Measurements from ENCODE around the gene HLA-DMA. TPM values are rescaled to one million over a fixed set of nuclear protein-coding genes. Genes with fewer than 3 reads are reported as not detected.

The HLA-DMA gene
- total and polyA plus RNA-seq, 3 donors from 2014 or later = 10.1 to 54.5 (median 19.8) TPM

DNA sequence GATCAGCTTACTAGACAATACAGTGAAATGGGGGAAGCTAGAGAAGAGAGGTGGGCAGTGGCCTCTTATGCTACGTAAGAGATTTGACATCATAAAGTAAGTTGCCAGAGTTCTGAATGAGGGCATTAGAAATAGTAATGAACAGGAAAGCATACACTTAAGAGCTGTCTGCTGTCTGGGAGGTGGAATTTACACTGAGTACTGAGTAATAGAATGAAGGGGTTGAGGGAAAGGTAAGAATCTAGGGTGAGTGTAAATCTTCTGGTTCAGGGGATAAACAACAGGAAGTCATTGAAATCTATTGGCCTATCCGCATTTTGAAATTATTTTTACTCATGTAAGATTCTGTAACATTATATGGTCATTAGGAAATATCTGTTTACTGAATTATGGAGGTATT, 47.8 kb downstream of the HLA-DMA start:
- Histone ChIP-seq H3K27ac (no peak overlapping the region), H3K4me1 (no peaks in the 10 kb centered on the region), H3K36me3 (ENCODE audit: low read depth, missing control alignments) (no peaks in the 10 kb centered on the region), H3K9me3 (no peaks in the 10 kb centered on the region), H3K27me3 (no peaks in the 10 kb centered on the region), H3K4me3 (no peak overlapping the region)
- TF ChIP-seq, protein P1, sequence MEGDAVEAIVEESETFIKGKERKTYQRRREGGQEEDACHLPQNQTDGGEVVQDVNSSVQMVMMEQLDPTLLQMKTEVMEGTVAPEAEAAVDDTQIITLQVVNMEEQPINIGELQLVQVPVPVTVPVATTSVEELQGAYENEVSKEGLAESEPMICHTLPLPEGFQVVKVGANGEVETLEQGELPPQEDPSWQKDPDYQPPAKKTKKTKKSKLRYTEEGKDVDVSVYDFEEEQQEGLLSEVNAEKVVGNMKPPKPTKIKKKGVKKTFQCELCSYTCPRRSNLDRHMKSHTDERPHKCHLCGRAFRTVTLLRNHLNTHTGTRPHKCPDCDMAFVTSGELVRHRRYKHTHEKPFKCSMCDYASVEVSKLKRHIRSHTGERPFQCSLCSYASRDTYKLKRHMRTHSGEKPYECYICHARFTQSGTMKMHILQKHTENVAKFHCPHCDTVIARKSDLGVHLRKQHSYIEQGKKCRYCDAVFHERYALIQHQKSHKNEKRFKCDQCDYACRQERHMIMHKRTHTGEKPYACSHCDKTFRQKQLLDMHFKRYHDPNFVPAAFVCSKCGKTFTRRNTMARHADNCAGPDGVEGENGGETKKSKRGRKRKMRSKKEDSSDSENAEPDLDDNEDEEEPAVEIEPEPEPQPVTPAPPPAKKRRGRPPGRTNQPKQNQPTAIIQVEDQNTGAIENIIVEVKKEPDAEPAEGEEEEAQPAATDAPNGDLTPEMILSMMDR (IDR thresholded peaks at IDR 0.05) = no peak
- TF ChIP-seq POLR2A (IDR thresholded peaks at IDR 0.05) = no peak
- DNase-seq = no peak
- WGBS, 2 donors = 54 to 58% methylated on average over 2 of the region's 2 CpGs
- intact Hi-C loops (cut with DNase I; ENCODE audit: low total_unique reads) = no loop called here

DNA sequence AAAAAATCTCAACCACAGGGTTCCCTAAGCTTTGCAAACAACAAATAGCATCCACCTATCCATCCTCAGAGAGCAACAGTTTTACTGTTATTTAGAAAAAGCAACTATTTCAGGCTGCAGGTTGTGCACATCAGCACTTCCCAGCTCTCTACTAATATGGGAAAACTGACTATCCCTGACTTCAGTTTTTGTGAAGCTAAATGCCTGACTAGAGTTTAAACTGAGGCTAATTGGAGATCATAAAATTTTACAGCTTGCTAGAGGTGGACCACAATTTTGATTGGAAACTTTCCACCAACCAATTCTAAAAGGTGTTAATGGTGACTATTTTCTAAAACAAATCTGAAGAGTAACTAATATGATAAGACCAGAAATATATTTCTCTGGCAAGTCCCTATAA, 48.9 kb downstream of the HLA-DMA start:
- intact Hi-C loops (cut with DNase I; ENCODE audit: low total_unique reads) = no loop called here
- Histone ChIP-seq H3K27ac (no peak overlapping the region), H3K9me3 (no peaks in the 10 kb centered on the region), H3K27me3 (no peaks in the 10 kb centered on the region), H3K36me3 (ENCODE audit: low read depth, missing control alignments) (no peaks in the 10 kb centered on the region), H3K4me1 (no peaks in the 10 kb centered on the region), H3K4me3 (no peak overlapping the region)
- DNase-seq = no peak
- TF ChIP-seq POLR2A (IDR thresholded peaks at IDR 0.05) = no peak
- TF ChIP-seq, protein P1 (IDR thresholded peaks at IDR 0.05) = no peak

Other genes with a start within 250 kb of the HLA-DMA start
- not detected for gene HLA-DQA2, start 211.7 kb downstream of the HLA-DMA start, total RNA-seq
- gene HLA-DQA2, start 211.7 kb downstream of the HLA-DMA start, polyA plus RNA-seq (ENCODE audit: insufficient read depth, low read depth, low replicate concordance) = 27.3 TPM
- gene HLA-DQB2, start 189.6 kb downstream of the HLA-DMA start, total RNA-seq = under 1 TPM; 0.62 to 0.79 TPM
- gene HLA-DQB2, start 189.6 kb downstream of the HLA-DMA start, polyA plus RNA-seq (ENCODE audit: insufficient read depth, low read depth, low replicate concordance) = 6.2 TPM
- 1 to 10 TPM in 1 of 2 donors, under 1 TPM in 1; 0.31 to 1.3 TPM for gene HLA-DOB, start 136.1 kb downstream of the HLA-DMA start, total RNA-seq
- gene HLA-DOB, start 136.1 kb downstream of the HLA-DMA start, polyA plus RNA-seq (ENCODE audit: insufficient read depth, low read depth, low replicate concordance) = 2.3 TPM
- gene TAP2, start 114.4 kb downstream of the HLA-DMA start, total RNA-seq = 10 to 100 TPM in 1 of 2 donors, 1 to 10 TPM in 1; 6.3 to 10.2 TPM
- 9.1 TPM for gene TAP2, start 114.4 kb downstream of the HLA-DMA start, polyA plus RNA-seq (ENCODE audit: insufficient read depth, low read depth, low replicate concordance)
- gene PSMB8, start 109.0 kb downstream of the HLA-DMA start, total RNA-seq = 10 to 100 TPM in 1 of 2 donors, 1 to 10 TPM in 1; 4.6 to 11.2 TPM
- gene PSMB8, start 109.0 kb downstream of the HLA-DMA start, polyA plus RNA-seq (ENCODE audit: insufficient read depth, low read depth, low replicate concordance) = 35.7 TPM
- 10 to 100 TPM; 45.6 to 57.4 TPM for gene TAP1, start 99.4 kb downstream of the HLA-DMA start, total RNA-seq
- 58.8 TPM for gene TAP1, start 99.4 kb downstream of the HLA-DMA start, polyA plus RNA-seq (ENCODE audit: insufficient read depth, low read depth, low replicate concordance)
- 1 to 10 TPM; 6.2 to 7.9 TPM for gene PSMB9, start 98.9 kb downstream of the HLA-DMA start, total RNA-seq
- gene PSMB9, start 98.9 kb downstream of the HLA-DMA start, polyA plus RNA-seq (ENCODE audit: insufficient read depth, low read depth, low replicate concordance) = 29.7 TPM
- gene HLA-DMB, start 12.1 kb downstream of the HLA-DMA start, total RNA-seq = 1 to 10 TPM; 4.9 to 6.0 TPM
- 46.1 TPM for gene HLA-DMB, start 12.1 kb downstream of the HLA-DMA start, polyA plus RNA-seq (ENCODE audit: insufficient read depth, low read depth, low replicate concordance)
- gene BRD2, start 15.5 kb upstream of the HLA-DMA start, total RNA-seq = 100 to 1,000 TPM; 312 to 334 TPM
- gene BRD2, start 15.5 kb upstream of the HLA-DMA start, polyA plus RNA-seq (ENCODE audit: insufficient read depth, low read depth, low replicate concordance) = 299 TPM
- gene HLA-DOA, start 56.5 kb upstream of the HLA-DMA start, total RNA-seq = 1 to 10 TPM; 1.2 to 1.7 TPM
- 13.5 TPM for gene HLA-DOA, start 56.5 kb upstream of the HLA-DMA start, polyA plus RNA-seq (ENCODE audit: insufficient read depth, low read depth, low replicate concordance)
- gene HLA-DPA1, start 120.6 kb upstream of the HLA-DMA start, total RNA-seq = 10 to 100 TPM; 26.5 to 48.9 TPM
- gene HLA-DPA1, start 120.6 kb upstream of the HLA-DMA start, polyA plus RNA-seq (ENCODE audit: insufficient read depth, low read depth, low replicate concordance) = 143 TPM
- 10 to 100 TPM; 14.4 to 39.5 TPM for gene HLA-DPB1, start 122.9 kb upstream of the HLA-DMA start, total RNA-seq
- gene HLA-DPB1, start 122.9 kb upstream of the HLA-DMA start, polyA plus RNA-seq (ENCODE audit: insufficient read depth, low read depth, low replicate concordance) = 183 TPM
- gene COL11A2, start 239.4 kb upstream of the HLA-DMA start, total RNA-seq = 1 to 10 TPM; 8.6 to 8.8 TPM
- 8.2 TPM for gene COL11A2, start 239.4 kb upstream of the HLA-DMA start, polyA plus RNA-seq (ENCODE audit: insufficient read depth, low read depth, low replicate concordance)
- 10 to 100 TPM; 42.9 to 47.3 TPM for gene RXRB, start 247.6 kb upstream of the HLA-DMA start, total RNA-seq
- gene RXRB, start 247.6 kb upstream of the HLA-DMA start, polyA plus RNA-seq (ENCODE audit: insufficient read depth, low read depth, low replicate concordance) = 45.2 TPM
- gene SLC39A7, start 247.8 kb upstream of the HLA-DMA start, total RNA-seq = 10 to 100 TPM; 79.1 to 85.7 TPM
- 87.7 TPM for gene SLC39A7, start 247.8 kb upstream of the HLA-DMA start, polyA plus RNA-seq (ENCODE audit: insufficient read depth, low read depth, low replicate concordance)